ENCODE data around the gene ELSPBP1. TPM values are rescaled to one million over a fixed set of nuclear protein-coding genes. Genes with fewer than 3 reads are reported as not detected.

The ELSPBP1 gene
- total RNA-seq, 1 experiment from 2014 or later, result not detected

GRCh38 chr19:48029431-48029830, 35.0 kb downstream of the ELSPBP1 start:
- no peak overlapping the region for H3K4me2 ChIP-seq (ENCODE audit: low read length)
- H3K4me1 ChIP-seq (ENCODE audit: control insufficient read depth in 1 of 2, insufficient read depth in 2 of 2, low read length in 2 of 2), result no peaks in the 10 kb centered on the region
- intact Hi-C loops (cut with micrococcal nuclease), result no loop called here
- ATAC-seq, result no peak; the same call in 1 of the 2 replicates
- H2AFZ ChIP-seq (ENCODE audit: low read depth, low read length, poor library complexity, severe bottlenecking), result no peak overlapping the region
- CTCF ChIA-PET, result no interaction called here
- H3K9ac ChIP-seq (ENCODE audit: low read length), result no peak overlapping the region
- no peak for DNase-seq (ENCODE audit: low read depth, low spot score)
- H3K27me3 ChIP-seq (ENCODE audit: insufficient read depth, low read length), result peaks cover 3% of the 10 kb centered on the region; the same call in 1 of the 2 replicates
- no peak for TF ChIP-seq RAD21 (IDR thresholded peaks at IDR 0.05; ENCODE audit: low read depth)
- TF ChIP-seq EZH2 (IDR thresholded peaks at IDR 0.05), result no peak
- no peak for TF ChIP-seq TCF7L2 (IDR thresholded peaks at IDR 0.05; ENCODE audit: borderline replicate concordance, extremely low read depth, insufficient read depth, insufficient read length)
- no peak for TF ChIP-seq YY1 (IDR thresholded peaks at IDR 0.05; ENCODE audit: extremely low read depth, insufficient replicate concordance, low read depth, low read length)
- no peak for TF ChIP-seq POLR2A (IDR thresholded peaks at IDR 0.05; ENCODE audit: borderline replicate concordance, extremely low read depth, insufficient read depth, insufficient read length)
- no peak for TF ChIP-seq SRF (IDR thresholded peaks at IDR 0.05; ENCODE audit: low read depth)
- TF ChIP-seq CEBPB (IDR thresholded peaks at IDR 0.05; ENCODE audit: low read depth), result no peak
- no peak for TF ChIP-seq ELF1 (IDR thresholded peaks at IDR 0.05; ENCODE audit: borderline replicate concordance, low read depth)
- TF ChIP-seq SP1 (IDR thresholded peaks at IDR 0.05; ENCODE audit: low read depth), result no peak
- TF ChIP-seq REST (IDR thresholded peaks at IDR 0.05; ENCODE audit: low read depth), result no peak
- TF ChIP-seq EZH2phosphoT487 (IDR thresholded peaks at IDR 0.05; ENCODE audit: borderline replicate concordance), result no peak
- TF ChIP-seq ATF3 (IDR thresholded peaks at IDR 0.05), result no peak
- TF ChIP-seq ZNF274 (IDR thresholded peaks at IDR 0.05; ENCODE audit: low read depth, low read length), result no peak
- no peak for TF ChIP-seq SIN3A (IDR thresholded peaks at IDR 0.05; ENCODE audit: low read depth)
- no peak for TF ChIP-seq FOSL1 (IDR thresholded peaks at IDR 0.05; ENCODE audit: low read depth)
- no peak for TF ChIP-seq JUND (IDR thresholded peaks at IDR 0.05)
- TF ChIP-seq CBX3 (IDR thresholded peaks at IDR 0.05; ENCODE audit: low read depth), result no peak
- no peak for TF ChIP-seq EGR1 (IDR thresholded peaks at IDR 0.05; ENCODE audit: low read depth)
- TF ChIP-seq POLR2AphosphoS5 (IDR thresholded peaks at IDR 0.05; ENCODE audit: low read depth, low read length), result no peak
- H3K79me2 ChIP-seq (ENCODE audit: insufficient read depth, low read length), result no peaks in the 10 kb centered on the region
- H4K20me1 ChIP-seq (ENCODE audit: insufficient read depth), result no peaks in the 10 kb centered on the region
- no peak overlapping the region for H3K4me3 ChIP-seq (replicated peaks in 1 of 2; ENCODE audit: low read depth in 1 of 2, low read length in 2 of 2)
- no peaks in the 10 kb centered on the region for H3K9me3 ChIP-seq (ENCODE audit: control insufficient read depth in 1 of 2, insufficient read depth in 1 of 2, low read depth in 1 of 2, low read length in 2 of 2)
- POLR2A ChIA-PET, result no interaction called here
- no peak overlapping the region for H3K27ac ChIP-seq (ENCODE audit: low read depth, low read length)
- H3K36me3 ChIP-seq (ENCODE audit: control insufficient read depth in 1 of 2, insufficient read depth in 2 of 2, low read length in 2 of 2), result no peaks in the 10 kb centered on the region
- no peaks in the 10 kb centered on the region for H3K9me2 ChIP-seq (ENCODE audit: insufficient read depth)
- RAD21 ChIA-PET (ENCODE audit: low non-redundant PET in 1 of 2, low total read pairs in 2 of 2, uncharacterized antibody in 2 of 2, unreplicated experiment in 2 of 2), result no interaction called here
- BruUV-seq (replicated peaks), result no TSS peak

Data from HCT116 (cell line).